ENCODE results near the gene PPP2R3C. TPM values are rescaled to one million over a fixed set of nuclear protein-coding genes. Genes with fewer than 3 reads are reported as not detected.
"Not testable (repeated sequence)": the region's sequence is repeated elsewhere in the genome, so short reads cannot be mapped to it uniquely, and the experiment has no call there.

PPP2R3C gene
- total RNA-seq, 2 experiments from 2014 or later = 39.4 to 39.7 TPM

DNA sequence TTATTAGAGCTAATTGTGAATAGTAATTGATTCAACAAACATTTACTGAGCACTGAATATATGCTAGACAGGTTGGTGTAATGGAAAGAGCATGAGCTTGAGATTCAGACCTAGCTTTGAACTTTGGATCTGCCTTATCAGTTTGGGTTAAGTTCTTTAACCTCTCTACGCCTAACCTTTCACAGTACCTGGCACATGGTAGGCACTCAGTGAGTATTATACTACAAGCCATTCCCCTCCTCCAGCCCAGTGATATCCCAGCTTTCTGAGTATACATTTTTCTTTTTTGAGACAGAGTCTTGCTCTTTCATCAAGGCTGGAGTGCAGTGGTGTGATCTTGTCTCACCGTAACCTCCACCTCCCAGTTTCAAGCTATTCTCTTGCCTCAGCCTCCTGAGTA is 43.7 kb downstream of the PPP2R3C start:
- POLR2A ChIA-PET = no interaction called here
- CTCF ChIA-PET = interaction anchor here (0.6 kb wide), 1 partner anchor 404 kb away, joined by 3 read pairs; no protein-coding TSS in a partner anchor

GRCh38 chr14:35073486-35073885 is 48.3 kb downstream of the PPP2R3C start:
- CTCF ChIA-PET = no interaction called here
- POLR2A ChIA-PET = no interaction called here

GRCh38 chr14:35072226-35072625 is 49.6 kb downstream of the PPP2R3C start:
- POLR2A ChIA-PET = no interaction called here
- CTCF ChIA-PET = no interaction called here

- CTCF ChIA-PET = interaction anchor here (0.7 kb wide), 1 partner anchor 69 kb away, joined by 3 read pairs; no protein-coding TSS in a partner anchor
- POLR2A ChIA-PET = no interaction called here
These were observed 53.4 kb downstream of the PPP2R3C start for GRCh38 chr14:35068238-35069012.

- ChIA-PET POLR2A (interaction anchor here (0.6 kb wide), 2 partner anchors 19 to 29 kb away, joined by 3 to 6 read pairs; no protein-coding TSS in a partner anchor), CTCF (interaction anchor here (1.5 kb wide), 1 partner anchor 20 kb away, joined by 3 read pairs; the partner anchor contains the start of gene FAM177A1)
These were observed 56.1 kb downstream of the PPP2R3C start for GRCh38 chr14:35065731-35066130.

- POLR2A ChIA-PET = interaction anchor here (0.6 kb wide), 1 partner anchor 40 kb away, joined by 4 read pairs; no protein-coding TSS in a partner anchor
- CTCF ChIA-PET = not testable (repeated sequence)
These were observed 60.5 kb downstream of the PPP2R3C start for GRCh38 chr14:35061113-35061791.

DNA sequence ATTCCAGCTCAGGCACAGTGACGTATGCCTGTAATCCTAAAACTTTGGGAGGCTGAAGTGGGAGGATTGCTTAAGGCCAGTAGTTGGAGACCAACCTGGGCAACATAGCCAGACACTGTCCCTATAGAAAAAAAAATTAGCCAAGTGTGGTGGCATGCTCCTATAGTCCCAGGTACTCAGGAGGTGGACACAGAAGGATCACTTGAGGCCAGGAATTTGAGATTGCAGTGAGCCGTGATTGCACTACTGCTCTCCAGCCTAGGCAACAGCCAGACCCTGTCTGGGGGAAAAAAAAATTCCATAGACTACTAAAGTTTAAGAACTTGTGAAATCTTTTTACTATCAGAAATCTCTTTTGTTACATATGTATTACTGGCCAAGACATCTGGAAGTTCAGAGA is 69.2 kb downstream of the PPP2R3C start:
- POLR2A ChIA-PET = no interaction called here
- CTCF ChIA-PET = no interaction called here

DNA sequence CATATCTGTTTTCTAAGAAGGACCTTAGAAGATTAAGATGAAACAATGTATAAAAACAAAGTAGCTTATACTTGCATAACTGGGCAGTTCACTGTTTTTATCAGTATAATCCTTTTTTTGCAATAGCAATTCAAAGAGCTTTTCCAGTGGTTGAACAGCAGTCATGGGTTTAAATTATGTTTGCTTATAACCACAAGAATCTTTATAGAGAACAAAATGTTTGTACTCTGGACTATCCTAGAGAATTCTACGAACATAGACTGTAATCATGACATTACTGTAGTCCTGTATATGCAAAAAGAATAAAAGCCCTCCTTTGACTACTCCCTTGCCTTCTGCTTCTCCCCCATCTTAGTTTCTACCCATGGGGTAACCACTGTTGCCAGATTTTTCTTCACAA is 70.0 kb downstream of the PPP2R3C start:
- POLR2A ChIA-PET = no interaction called here
- CTCF ChIA-PET = no interaction called here

- ChIA-PET POLR2A (interaction anchor here (0.6 kb wide), 1 partner anchor 13 kb away, joined by 3 read pairs; no protein-coding TSS in a partner anchor), CTCF (no interaction called here)
These were observed 71.1 kb downstream of the PPP2R3C start for GRCh38 chr14:35050652-35051051.

DNA sequence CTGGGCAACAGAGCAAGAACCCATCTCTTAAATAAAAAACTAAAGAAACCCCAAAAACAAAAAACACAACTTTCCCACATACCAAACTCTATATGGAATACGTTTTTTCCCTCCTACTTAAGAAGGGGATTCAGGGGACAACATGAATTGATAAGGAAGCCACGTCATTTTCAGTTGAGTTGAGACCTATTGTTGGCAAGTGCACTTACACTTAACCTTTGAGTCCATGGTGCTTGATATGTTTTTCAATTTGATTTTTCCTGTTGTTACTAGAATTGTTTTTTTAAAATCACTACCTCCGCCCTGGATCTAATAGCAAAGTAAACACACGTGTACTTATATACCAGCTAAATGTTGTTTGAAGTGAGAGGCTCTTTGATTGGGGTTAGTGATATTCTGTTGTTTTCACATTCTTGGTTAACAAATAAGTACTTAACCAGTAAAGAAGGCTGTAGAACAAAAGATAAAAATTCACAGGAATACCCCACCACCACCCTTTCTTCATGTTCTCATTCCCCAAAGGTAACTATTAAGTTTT is 73.7 kb downstream of the PPP2R3C start:
- POLR2A ChIA-PET = interaction anchor here (0.6 kb wide), 2 partner anchors 316 to 426 kb away, joined by 4 to 9 read pairs; no protein-coding TSS in a partner anchor
- CTCF ChIA-PET = no interaction called here

- POLR2A ChIA-PET = interaction anchor here (0.5 to 2.4 kb wide), 12 partner anchors 18 to 357 kb away, joined by 3 to 32 read pairs (median 6); partner anchors contain the start of genes NFKBIA, PPP2R3C, PRORP and PSMA6
- CTCF ChIA-PET = interaction anchor here (1.2 to 1.5 kb wide), 2 partner anchors 18 to 66 kb away, joined by 3 read pairs; no protein-coding TSS in a partner anchor
These were observed 74.8 kb downstream of the PPP2R3C start for GRCh38 chr14:35046751-35047536.

GRCh38 chr14:35046048-35046750 is 75.6 kb downstream of the PPP2R3C start, which contains the start of gene FAM177A1:
FAM177A1 (plus strand) TSS chr14:35046272; CDS start chr14:35046464, 192 bp downstream.
- ChIA-PET POLR2A (interaction anchor here (0.5 to 2.4 kb wide), 11 partner anchors 8 to 358 kb away, joined by 3 to 32 read pairs (median 6); partner anchors contain the start of genes NFKBIA, PPP2R3C, PRORP and PSMA6), CTCF (interaction anchor here (0.6 to 1.5 kb wide), 5 partner anchors 16 to 428 kb away, joined by 3 read pairs; partner anchors contain the start of gene CFL2)

DNA sequence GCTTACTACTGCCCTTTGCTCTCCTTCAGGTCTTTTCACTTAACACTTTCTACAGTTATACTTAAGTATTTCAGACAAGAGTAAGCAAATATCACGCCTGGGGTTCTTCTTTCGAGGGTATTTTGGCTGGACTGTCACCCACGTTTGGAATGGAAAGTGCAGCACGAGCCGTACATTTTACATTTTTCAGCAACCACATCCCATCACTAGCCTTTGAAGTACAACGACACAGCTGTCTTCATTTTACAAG is 76.1 kb downstream of the PPP2R3C start:
- ChIA-PET CTCF (interaction anchor here (0.6 to 1.5 kb wide), 5 partner anchors 19 to 428 kb away, joined by 3 read pairs; partner anchors contain the start of gene CFL2), POLR2A (interaction anchor here (0.5 to 2.4 kb wide), 5 partner anchors 8 to 358 kb away, joined by 3 to 32 read pairs (median 10); partner anchors contain the start of genes NFKBIA, PPP2R3C, PRORP and PSMA6)

- ChIA-PET CTCF (interaction anchor here (0.6 to 1.5 kb wide), 5 partner anchors 20 to 427 kb away, joined by 3 read pairs; partner anchors contain the start of gene CFL2), POLR2A (interaction anchor here (0.5 to 2.4 kb wide), 5 partner anchors 7 to 359 kb away, joined by 3 to 32 read pairs (median 10); partner anchors contain the start of genes NFKBIA, PPP2R3C, PRORP and PSMA6)
These were observed 76.6 kb downstream of the PPP2R3C start for GRCh38 chr14:35044939-35045797.

DNA sequence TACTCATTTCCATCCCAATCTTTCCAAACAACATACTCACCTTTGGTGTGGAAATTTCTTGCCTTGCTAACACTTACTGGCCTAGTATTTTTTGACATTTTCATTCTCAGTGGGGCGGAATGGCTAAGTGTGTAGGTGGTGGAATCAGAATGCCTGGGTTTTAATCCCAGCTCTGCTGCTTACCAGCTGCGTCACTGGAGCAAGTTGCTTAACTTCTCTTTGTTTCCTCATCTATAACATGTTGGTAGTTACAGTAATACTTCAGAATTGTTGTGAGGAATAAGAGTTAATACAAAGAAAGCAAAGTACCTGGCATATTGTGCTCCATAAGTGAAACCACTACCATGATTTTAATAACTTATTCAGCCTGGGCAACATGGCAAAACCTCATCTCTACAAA is 78.7 kb downstream of the PPP2R3C start:
- POLR2A ChIA-PET = no interaction called here
- CTCF ChIA-PET = interaction anchor here (0.6 kb wide), 1 partner anchor 437 kb away, joined by 3 read pairs; no protein-coding TSS in a partner anchor

- ChIA-PET CTCF (interaction anchor here (0.6 kb wide), 1 partner anchor 436 kb away, joined by 3 read pairs; no protein-coding TSS in a partner anchor), POLR2A (no interaction called here)
These were observed 79.2 kb downstream of the PPP2R3C start for GRCh38 chr14:35042632-35043031.

GRCh38 chr14:35038312-35038711 is 83.5 kb downstream of the PPP2R3C start:
- CTCF ChIA-PET, POLR2A ChIA-PET: not testable (repeated sequence)

Data from activated CD8-positive, alpha-beta memory T cell treated with anti-CD3 and anti-CD28 coated beads for 36 hours (primary cell).